ENCODE measurements around the gene DSN1.

DSN1 gene

GRCh38 chr20:36818861-36819260, 45.3 kb upstream of the DSN1 start:
- Histone ChIP-seq H3K9me3 (ENCODE audit: insufficient read depth, low read depth, low read length) (no peaks in the 10 kb centered on the region), H3K27me3 (ENCODE audit: insufficient read depth, low read length, poor library complexity, severe bottlenecking) (no peaks in the 10 kb centered on the region), H3K4me2 (ENCODE audit: low read depth, low read length, poor library complexity, severe bottlenecking) (no peak overlapping the region), H4K20me1 (ENCODE audit: insufficient read depth, low read length, poor library complexity, severe bottlenecking) (no peaks in the 10 kb centered on the region), H3F3A (ENCODE audit: low read depth) (no peaks in the 10 kb centered on the region), H2AFZ (ENCODE audit: low read length) (no peak overlapping the region), H3K9ac (ENCODE audit: low read depth, low read length, poor library complexity, severe bottlenecking) (no peak overlapping the region), H3K79me2 (ENCODE audit: insufficient read depth, low read length) (no peaks in the 10 kb centered on the region), H3K4me3 (ENCODE audit: low read length, poor library complexity, severe bottlenecking) (no peak overlapping the region), H3K4me1 (ENCODE audit: insufficient read depth, low read length, poor library complexity, severe bottlenecking) (no peaks in the 10 kb centered on the region), H3K9me2 (replicated peaks; ENCODE audit: low read depth, low read length) (no peaks in the 10 kb centered on the region), H3K36me3 (ENCODE audit: insufficient read depth, low read length) (peaks cover 7% of the 10 kb centered on the region; the same call in 1 of the 2 replicates)
- TF ChIP-seq, protein P1, sequence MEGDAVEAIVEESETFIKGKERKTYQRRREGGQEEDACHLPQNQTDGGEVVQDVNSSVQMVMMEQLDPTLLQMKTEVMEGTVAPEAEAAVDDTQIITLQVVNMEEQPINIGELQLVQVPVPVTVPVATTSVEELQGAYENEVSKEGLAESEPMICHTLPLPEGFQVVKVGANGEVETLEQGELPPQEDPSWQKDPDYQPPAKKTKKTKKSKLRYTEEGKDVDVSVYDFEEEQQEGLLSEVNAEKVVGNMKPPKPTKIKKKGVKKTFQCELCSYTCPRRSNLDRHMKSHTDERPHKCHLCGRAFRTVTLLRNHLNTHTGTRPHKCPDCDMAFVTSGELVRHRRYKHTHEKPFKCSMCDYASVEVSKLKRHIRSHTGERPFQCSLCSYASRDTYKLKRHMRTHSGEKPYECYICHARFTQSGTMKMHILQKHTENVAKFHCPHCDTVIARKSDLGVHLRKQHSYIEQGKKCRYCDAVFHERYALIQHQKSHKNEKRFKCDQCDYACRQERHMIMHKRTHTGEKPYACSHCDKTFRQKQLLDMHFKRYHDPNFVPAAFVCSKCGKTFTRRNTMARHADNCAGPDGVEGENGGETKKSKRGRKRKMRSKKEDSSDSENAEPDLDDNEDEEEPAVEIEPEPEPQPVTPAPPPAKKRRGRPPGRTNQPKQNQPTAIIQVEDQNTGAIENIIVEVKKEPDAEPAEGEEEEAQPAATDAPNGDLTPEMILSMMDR (conservative IDR thresholded peaks at IDR 0.05; ENCODE audit: low read length), result no peak

- Histone ChIP-seq H3K27me3 (ENCODE audit: insufficient read depth, low read length, poor library complexity, severe bottlenecking) (no peaks in the 10 kb centered on the region), H3F3A (ENCODE audit: low read depth) (no peaks in the 10 kb centered on the region), H3K36me3 (ENCODE audit: insufficient read depth, low read length) (peaks cover 7% of the 10 kb centered on the region; the same call in 1 of the 2 replicates), H3K79me2 (ENCODE audit: insufficient read depth, low read length) (no peaks in the 10 kb centered on the region), H2AFZ (ENCODE audit: low read length) (no peak overlapping the region), H3K4me3 (ENCODE audit: low read length, poor library complexity, severe bottlenecking) (no peak overlapping the region), H4K20me1 (ENCODE audit: insufficient read depth, low read length, poor library complexity, severe bottlenecking) (no peaks in the 10 kb centered on the region), H3K9me2 (replicated peaks; ENCODE audit: low read depth, low read length) (no peaks in the 10 kb centered on the region), H3K4me2 (ENCODE audit: low read depth, low read length, poor library complexity, severe bottlenecking) (no peak overlapping the region), H3K4me1 (ENCODE audit: insufficient read depth, low read length, poor library complexity, severe bottlenecking) (no peaks in the 10 kb centered on the region), H3K9me3 (ENCODE audit: insufficient read depth, low read depth, low read length) (no peaks in the 10 kb centered on the region), H3K9ac (ENCODE audit: low read depth, low read length, poor library complexity, severe bottlenecking) (no peak overlapping the region)
- no peak for TF ChIP-seq EZH2phosphoT487 (IDR thresholded peaks at IDR 0.05; ENCODE audit: borderline replicate concordance)
- TF ChIP-seq, protein P1 (conservative IDR thresholded peaks at IDR 0.05; ENCODE audit: low read length), result no peak
Measured at GRCh38 chr20:36818185-36818584, 44.6 kb upstream of the DSN1 start.

- Histone ChIP-seq H3K9me2 (replicated peaks; ENCODE audit: low read depth, low read length) (no peaks in the 10 kb centered on the region), H3K36me3 (ENCODE audit: insufficient read depth, low read length) (peaks cover 7% of the 10 kb centered on the region; the same call in 1 of the 2 replicates), H2AFZ (ENCODE audit: low read length) (no peak overlapping the region), H3K9ac (ENCODE audit: low read depth, low read length, poor library complexity, severe bottlenecking) (no peak overlapping the region), H3K4me3 (ENCODE audit: low read length, poor library complexity, severe bottlenecking) (no peak overlapping the region), H3F3A (ENCODE audit: low read depth) (no peaks in the 10 kb centered on the region), H4K20me1 (ENCODE audit: insufficient read depth, low read length, poor library complexity, severe bottlenecking) (no peaks in the 10 kb centered on the region), H3K4me1 (ENCODE audit: insufficient read depth, low read length, poor library complexity, severe bottlenecking) (no peaks in the 10 kb centered on the region), H3K27me3 (ENCODE audit: insufficient read depth, low read length, poor library complexity, severe bottlenecking) (no peaks in the 10 kb centered on the region), H3K79me2 (ENCODE audit: insufficient read depth, low read length) (no peaks in the 10 kb centered on the region), H3K4me2 (ENCODE audit: low read depth, low read length, poor library complexity, severe bottlenecking) (no peak overlapping the region), H3K9me3 (ENCODE audit: insufficient read depth, low read depth, low read length) (no peaks in the 10 kb centered on the region)
- no peak for TF ChIP-seq EZH2phosphoT487 (IDR thresholded peaks at IDR 0.05; ENCODE audit: borderline replicate concordance)
- TF ChIP-seq, protein P1 (conservative IDR thresholded peaks at IDR 0.05; ENCODE audit: low read length), result no peak
Measured at GRCh38 chr20:36817496-36817895, 43.9 kb upstream of the DSN1 start.

Data from Loucy (cell line).